ENCODE measurements around the gene DBN1. TPM values are rescaled to one million over a fixed set of nuclear protein-coding genes. Genes with fewer than 3 reads are reported as not detected.

The DBN1 gene
- total RNA-seq, 1 donor from 2014 or later, result 371 TPM

DNA sequence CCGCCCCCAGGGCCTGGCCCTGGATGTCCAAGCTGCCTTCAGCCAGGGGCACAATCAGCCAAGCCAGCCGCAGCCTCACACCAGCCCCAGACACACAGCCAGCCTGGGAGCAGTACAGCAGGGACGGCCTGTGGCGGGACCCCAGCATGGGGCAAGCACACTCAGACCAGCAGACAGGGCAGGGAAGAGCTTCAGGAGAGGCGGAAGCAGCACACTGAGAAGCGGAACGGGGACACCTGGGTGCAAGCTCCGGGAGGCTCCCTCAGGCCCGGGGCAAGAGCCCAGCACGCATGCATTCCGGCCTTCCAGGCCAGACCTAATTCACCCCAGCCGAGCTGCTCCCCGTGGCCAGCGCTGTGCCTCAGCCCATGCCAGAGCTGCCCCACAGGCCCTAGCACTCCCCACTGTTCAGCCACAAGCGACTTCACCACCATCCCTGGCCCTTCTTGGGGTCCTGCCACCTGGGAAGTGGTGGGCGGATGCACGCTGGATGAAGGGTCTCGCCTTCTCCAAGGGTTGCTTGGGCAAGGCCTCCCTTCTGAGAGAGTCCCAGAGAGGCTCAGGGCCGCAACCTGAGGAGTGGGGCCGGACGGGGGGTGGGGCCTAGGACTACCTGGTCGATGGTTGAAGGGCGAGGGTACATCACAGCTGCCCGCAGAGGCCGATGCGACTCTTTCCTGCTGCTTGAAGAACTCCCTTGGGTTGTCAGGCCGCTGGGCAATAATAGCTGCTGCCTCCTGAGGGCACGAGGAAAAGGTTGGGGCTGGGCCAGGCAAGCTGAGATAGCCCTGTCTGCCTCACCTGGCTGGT, 13.4 kb downstream of the DBN1 start:
- peaks cover 28% of the 10 kb centered on the region for H3K4me1 ChIP-seq (ENCODE audit: insufficient read depth, low read length)
- no peak overlapping the region for H3K4me2 ChIP-seq (ENCODE audit: low read length)
- peaks cover 10% of the 10 kb centered on the region for H3K4me1 Mint-ChIP-seq (ENCODE audit: low read depth, unreplicated experiment)
- TF ChIP-seq, protein P1, sequence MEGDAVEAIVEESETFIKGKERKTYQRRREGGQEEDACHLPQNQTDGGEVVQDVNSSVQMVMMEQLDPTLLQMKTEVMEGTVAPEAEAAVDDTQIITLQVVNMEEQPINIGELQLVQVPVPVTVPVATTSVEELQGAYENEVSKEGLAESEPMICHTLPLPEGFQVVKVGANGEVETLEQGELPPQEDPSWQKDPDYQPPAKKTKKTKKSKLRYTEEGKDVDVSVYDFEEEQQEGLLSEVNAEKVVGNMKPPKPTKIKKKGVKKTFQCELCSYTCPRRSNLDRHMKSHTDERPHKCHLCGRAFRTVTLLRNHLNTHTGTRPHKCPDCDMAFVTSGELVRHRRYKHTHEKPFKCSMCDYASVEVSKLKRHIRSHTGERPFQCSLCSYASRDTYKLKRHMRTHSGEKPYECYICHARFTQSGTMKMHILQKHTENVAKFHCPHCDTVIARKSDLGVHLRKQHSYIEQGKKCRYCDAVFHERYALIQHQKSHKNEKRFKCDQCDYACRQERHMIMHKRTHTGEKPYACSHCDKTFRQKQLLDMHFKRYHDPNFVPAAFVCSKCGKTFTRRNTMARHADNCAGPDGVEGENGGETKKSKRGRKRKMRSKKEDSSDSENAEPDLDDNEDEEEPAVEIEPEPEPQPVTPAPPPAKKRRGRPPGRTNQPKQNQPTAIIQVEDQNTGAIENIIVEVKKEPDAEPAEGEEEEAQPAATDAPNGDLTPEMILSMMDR (IDR thresholded peaks at IDR 0.05; ENCODE audit: insufficient read depth, low read depth, low read length), result no peak
- TF ChIP-seq EZH2 (IDR thresholded peaks at IDR 0.05; ENCODE audit: insufficient read depth, low read length), result no peak
- no peak overlapping the region for H3K27ac Mint-ChIP-seq (ENCODE audit: unreplicated experiment)
- no peak overlapping the region for H3K27ac ChIP-seq (ENCODE audit: low read depth, low read length)
- peaks cover 24% of the 10 kb centered on the region for H3K36me3 ChIP-seq (ENCODE audit: insufficient read depth, low read length)
- peaks cover 78% of the 10 kb centered on the region for H4K20me1 ChIP-seq (ENCODE audit: insufficient read depth, low read length)
- FAIRE-seq (no peak), DNase-seq (ENCODE audit: low read depth) (no peak)
- peaks cover 18% of the 10 kb centered on the region for H3K36me3 Mint-ChIP-seq (ENCODE audit: low read depth, unreplicated experiment)
- H3K4me3 ChIP-seq (ENCODE audit: insufficient read depth, low read depth, low read length), result no peak overlapping the region
- H3K27me3 ChIP-seq (ENCODE audit: insufficient read depth, low read length), result no peaks in the 10 kb centered on the region
- no peaks in the 10 kb centered on the region for H3K9me3 ChIP-seq (ENCODE audit: insufficient read depth, low read depth, low read length)
- H3K9ac ChIP-seq (ENCODE audit: low read length), result no peak overlapping the region
- H3K79me2 ChIP-seq (ENCODE audit: insufficient read depth, low read length), result peaks cover 28% of the 10 kb centered on the region
- H3K9me3 Mint-ChIP-seq (ENCODE audit: unreplicated experiment), result no peaks in the 10 kb centered on the region
- no peaks in the 10 kb centered on the region for H3K27me3 Mint-ChIP-seq (ENCODE audit: low read depth, unreplicated experiment)
- H2AFZ ChIP-seq (ENCODE audit: low read depth, low read length), result no peak overlapping the region
- no peak overlapping the region for H3K4me3 Mint-ChIP-seq (ENCODE audit: unreplicated experiment)

DNA sequence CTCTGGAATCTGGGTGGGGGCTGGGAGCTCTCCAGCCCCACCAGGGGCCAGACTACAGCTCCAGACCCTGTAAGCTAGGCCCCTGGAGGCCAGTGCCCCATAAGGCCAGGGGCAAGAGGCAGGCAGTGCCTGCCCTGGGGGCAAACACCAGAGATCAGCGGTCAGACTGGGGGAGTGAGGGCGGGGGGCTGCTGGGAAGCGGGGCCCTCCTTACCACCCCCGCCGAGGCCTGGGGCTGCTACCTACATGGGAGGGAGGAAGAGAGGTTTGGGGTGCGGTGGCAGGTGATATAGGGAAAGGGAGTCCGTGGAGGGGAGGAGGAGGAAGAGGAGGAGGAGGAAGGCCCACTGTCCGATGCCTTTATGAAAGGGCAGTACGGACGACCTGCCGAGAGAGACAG, 14.1 kb downstream of the DBN1 start:
- no peak for TF ChIP-seq EZH2 (IDR thresholded peaks at IDR 0.05; ENCODE audit: insufficient read depth, low read length)
- TF ChIP-seq, protein P1 (IDR thresholded peaks at IDR 0.05; ENCODE audit: insufficient read depth, low read depth, low read length), result no peak
- H4K20me1 ChIP-seq (ENCODE audit: insufficient read depth, low read length), result peaks cover 78% of the 10 kb centered on the region
- H3K9me3 ChIP-seq (ENCODE audit: insufficient read depth, low read depth, low read length), result no peaks in the 10 kb centered on the region
- H3K9me3 Mint-ChIP-seq (ENCODE audit: unreplicated experiment), result no peaks in the 10 kb centered on the region
- H3K36me3 Mint-ChIP-seq (ENCODE audit: low read depth, unreplicated experiment), result peaks cover 17% of the 10 kb centered on the region
- no peak overlapping the region for H2AFZ ChIP-seq (ENCODE audit: low read depth, low read length)
- no peak overlapping the region for H3K4me3 Mint-ChIP-seq (ENCODE audit: unreplicated experiment)
- DNase-seq (ENCODE audit: low read depth) (no peak), FAIRE-seq (no peak)
- no peaks in the 10 kb centered on the region for H3K27me3 ChIP-seq (ENCODE audit: insufficient read depth, low read length)
- peaks cover 10% of the 10 kb centered on the region for H3K4me1 Mint-ChIP-seq (ENCODE audit: low read depth, unreplicated experiment)
- H3K36me3 ChIP-seq (ENCODE audit: insufficient read depth, low read length), result peaks cover 23% of the 10 kb centered on the region
- H3K4me2 ChIP-seq (ENCODE audit: low read length), result no peak overlapping the region
- H3K4me3 ChIP-seq (ENCODE audit: insufficient read depth, low read depth, low read length), result no peak overlapping the region
- H3K27ac ChIP-seq (ENCODE audit: low read depth, low read length), result no peak overlapping the region
- no peaks in the 10 kb centered on the region for H3K27me3 Mint-ChIP-seq (ENCODE audit: low read depth, unreplicated experiment)
- no peak overlapping the region for H3K9ac ChIP-seq (ENCODE audit: low read length)
- peaks cover 28% of the 10 kb centered on the region for H3K79me2 ChIP-seq (ENCODE audit: insufficient read depth, low read length)
- H3K27ac Mint-ChIP-seq (ENCODE audit: unreplicated experiment), result no peak overlapping the region
- H3K4me1 ChIP-seq (ENCODE audit: insufficient read depth, low read length), result peaks cover 32% of the 10 kb centered on the region

DNA sequence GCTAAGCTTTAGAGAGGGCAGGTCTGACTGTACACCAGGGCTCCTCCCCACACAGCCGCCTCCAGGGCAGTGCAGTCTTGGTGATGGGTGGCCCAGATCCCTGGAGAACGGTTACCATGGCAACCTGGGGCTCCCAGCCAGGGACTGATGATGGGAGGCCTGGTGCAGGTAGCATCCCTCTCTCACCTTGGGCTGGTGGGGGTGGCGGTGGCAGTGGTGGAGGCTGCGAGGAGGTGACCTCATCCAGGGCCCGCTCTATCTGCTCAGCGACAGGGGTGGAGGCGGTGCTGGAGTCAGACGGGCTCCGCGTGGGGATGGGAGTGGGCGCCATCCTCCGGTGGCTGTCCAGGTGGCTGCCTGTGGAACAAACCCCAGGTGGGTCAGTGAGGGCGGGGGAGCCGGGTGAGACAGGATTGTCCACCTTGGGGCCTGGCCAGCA, 14.5 kb downstream of the DBN1 start:
- H3K79me2 ChIP-seq (ENCODE audit: insufficient read depth, low read length), result peaks cover 28% of the 10 kb centered on the region
- Mint-ChIP-seq H3K4me1 (ENCODE audit: low read depth, unreplicated experiment) (peaks cover 11% of the 10 kb centered on the region), H3K27ac (ENCODE audit: unreplicated experiment) (no peak overlapping the region), H3K36me3 (ENCODE audit: low read depth, unreplicated experiment) (peaks cover 17% of the 10 kb centered on the region), H3K4me3 (ENCODE audit: unreplicated experiment) (no peak overlapping the region), H3K9me3 (ENCODE audit: unreplicated experiment) (no peaks in the 10 kb centered on the region), H3K27me3 (ENCODE audit: low read depth, unreplicated experiment) (no peaks in the 10 kb centered on the region)
- FAIRE-seq, result no peak
- peaks cover 36% of the 10 kb centered on the region for H3K4me1 ChIP-seq (ENCODE audit: insufficient read depth, low read length)
- H3K4me3 ChIP-seq (ENCODE audit: insufficient read depth, low read depth, low read length), result no peak overlapping the region
- TF ChIP-seq, protein P1 (IDR thresholded peaks at IDR 0.05; ENCODE audit: insufficient read depth, low read depth, low read length), result no peak
- no peak for TF ChIP-seq EZH2 (IDR thresholded peaks at IDR 0.05; ENCODE audit: insufficient read depth, low read length)
- H2AFZ ChIP-seq (ENCODE audit: low read depth, low read length), result no peak overlapping the region
- H3K9ac ChIP-seq (ENCODE audit: low read length), result no peak overlapping the region
- H3K4me2 ChIP-seq (ENCODE audit: low read length), result no peak overlapping the region
- no peaks in the 10 kb centered on the region for H3K9me3 ChIP-seq (ENCODE audit: insufficient read depth, low read depth, low read length)
- H4K20me1 ChIP-seq (ENCODE audit: insufficient read depth, low read length), result peaks cover 81% of the 10 kb centered on the region
- peaks cover 23% of the 10 kb centered on the region for H3K36me3 ChIP-seq (ENCODE audit: insufficient read depth, low read length)
- H3K27me3 ChIP-seq (ENCODE audit: insufficient read depth, low read length), result no peaks in the 10 kb centered on the region
- H3K27ac ChIP-seq (ENCODE audit: low read depth, low read length), result no peak overlapping the region
- no peak for DNase-seq (ENCODE audit: low read depth)

All from astrocyte (in vitro differentiated cells and primary cell).